ENCODE results near the gene ADAMTSL3. TPM values are rescaled to one million over a fixed set of nuclear protein-coding genes. Genes with fewer than 3 reads are reported as not detected.

The ADAMTSL3 gene
- total and polyA plus RNA-seq, 3 experiments from 2014 or later = not detected

GRCh38 chr15:83713242-83713641, 59.3 kb downstream of the ADAMTSL3 start:
- no peak overlapping the region for H3K27ac Mint-ChIP-seq
- H3K27me3 Mint-ChIP-seq = peaks cover 4 to 6% of the 10 kb centered on the region in 2 donors
- H3K4me3 Mint-ChIP-seq = no peak overlapping the region
- no peaks in the 10 kb centered on the region for H3K4me1 Mint-ChIP-seq
- no peaks in the 10 kb centered on the region for H3K36me3 Mint-ChIP-seq
- no peak for DNase-seq
- no peaks in the 10 kb centered on the region for H3K36me3 ChIP-seq (ENCODE audit: insufficient read depth, low read length)
- H3K4me1 ChIP-seq (ENCODE audit: insufficient read depth, low read length) = no peaks in the 10 kb centered on the region
- CTCF ChIA-PET = no interaction called here
- no peak overlapping the region for H3K27ac ChIP-seq (ENCODE audit: low read depth, low read length)
- no peak overlapping the region for H3K4me3 ChIP-seq (ENCODE audit: low read length)
- H3K9me3 Mint-ChIP-seq = peaks cover 0 to 4% (median 0%) of the 10 kb centered on the region in 5 donors
- H3K27me3 ChIP-seq (ENCODE audit: insufficient read depth, low read length, poor library complexity, severe bottlenecking) = no peaks in the 10 kb centered on the region
- H3K9me3 ChIP-seq (ENCODE audit: low read length) = no peaks in the 10 kb centered on the region
- POLR2A ChIA-PET = no interaction called here

DNA sequence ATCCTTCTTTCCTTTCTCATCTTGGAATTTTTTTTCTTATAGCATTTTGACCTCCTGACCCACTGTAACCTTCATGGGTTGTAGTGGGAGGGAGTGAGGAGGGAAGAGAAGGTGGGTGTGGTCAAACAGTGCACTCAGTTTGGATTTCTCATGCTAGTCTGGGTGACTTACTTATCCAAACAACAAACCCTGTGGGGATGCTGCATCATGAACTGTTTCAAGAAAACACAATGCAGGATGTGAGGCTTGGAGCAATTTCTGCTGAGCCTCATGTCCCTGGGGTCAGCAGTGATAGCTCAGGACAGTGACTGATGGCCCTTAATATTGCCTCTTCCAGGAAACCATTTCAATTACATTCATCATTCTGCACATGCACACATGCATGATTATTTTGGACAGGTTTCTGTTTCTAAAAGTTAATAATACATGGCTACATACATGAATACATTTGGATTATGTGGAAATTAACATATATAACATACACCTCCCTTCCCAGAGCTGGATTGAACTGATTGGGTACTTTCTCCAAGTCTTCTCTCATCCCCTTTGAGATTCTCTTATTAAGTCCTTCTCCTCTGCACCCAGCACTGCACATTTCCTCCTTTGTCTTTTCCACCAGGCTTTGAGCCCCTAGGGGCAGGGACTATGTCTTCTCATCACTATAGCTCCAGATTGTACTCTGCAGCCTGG, 61.2 kb downstream of the ADAMTSL3 start:
- H3K4me1 Mint-ChIP-seq = no peaks in the 10 kb centered on the region
- no peak overlapping the region for H3K27ac ChIP-seq (ENCODE audit: low read depth, low read length)
- CTCF ChIA-PET = no interaction called here
- H3K9me3 Mint-ChIP-seq = peaks cover 0 to 4% (median 0%) of the 10 kb centered on the region in 5 donors
- no peak for DNase-seq
- H3K27ac Mint-ChIP-seq = no peak overlapping the region
- no peaks in the 10 kb centered on the region for H3K9me3 ChIP-seq (ENCODE audit: low read length)
- H3K27me3 ChIP-seq (ENCODE audit: insufficient read depth, low read length, poor library complexity, severe bottlenecking) = no peaks in the 10 kb centered on the region
- POLR2A ChIA-PET = no interaction called here
- H3K4me1 ChIP-seq (ENCODE audit: insufficient read depth, low read length) = no peaks in the 10 kb centered on the region
- no peak overlapping the region for H3K4me3 Mint-ChIP-seq
- no peak overlapping the region for H3K4me3 ChIP-seq (ENCODE audit: low read length)
- no peaks in the 10 kb centered on the region for H3K36me3 Mint-ChIP-seq
- peaks cover 4 to 9% of the 10 kb centered on the region in 2 donors for H3K27me3 Mint-ChIP-seq
- no peaks in the 10 kb centered on the region for H3K36me3 ChIP-seq (ENCODE audit: insufficient read depth, low read length)

GRCh38 chr15:83716605-83717004, 62.7 kb downstream of the ADAMTSL3 start:
- Mint-ChIP-seq H3K4me3 (no peak overlapping the region), H3K36me3 (no peaks in the 10 kb centered on the region), H3K9me3 (peaks cover 0 to 4% (median 0%) of the 10 kb centered on the region in 5 donors), H3K4me1 (no peaks in the 10 kb centered on the region), H3K27me3 (peaks cover 4 to 9% of the 10 kb centered on the region in 2 donors), H3K27ac (no peak overlapping the region)
- ChIA-PET CTCF (no interaction called here), POLR2A (no interaction called here)
- no peaks in the 10 kb centered on the region for H3K9me3 ChIP-seq (ENCODE audit: low read length)
- no peak overlapping the region for H3K27ac ChIP-seq (ENCODE audit: low read depth, low read length)
- DNase-seq = no peak
- no peaks in the 10 kb centered on the region for H3K27me3 ChIP-seq (ENCODE audit: insufficient read depth, low read length, poor library complexity, severe bottlenecking)
- H3K36me3 ChIP-seq (ENCODE audit: insufficient read depth, low read length) = no peaks in the 10 kb centered on the region
- no peaks in the 10 kb centered on the region for H3K4me1 ChIP-seq (ENCODE audit: insufficient read depth, low read length)
- no peak overlapping the region for H3K4me3 ChIP-seq (ENCODE audit: low read length)

GRCh38 chr15:83717010-83717409, 63.1 kb downstream of the ADAMTSL3 start:
- POLR2A ChIA-PET = no interaction called here
- H3K27me3 Mint-ChIP-seq = peaks cover 4 to 9% of the 10 kb centered on the region in 2 donors
- H3K9me3 Mint-ChIP-seq = peaks cover 0 to 4% (median 0%) of the 10 kb centered on the region in 5 donors
- Histone ChIP-seq H3K27ac (ENCODE audit: low read depth, low read length) (no peak overlapping the region), H3K9me3 (ENCODE audit: low read length) (no peaks in the 10 kb centered on the region), H3K4me3 (ENCODE audit: low read length) (no peak overlapping the region), H3K27me3 (ENCODE audit: insufficient read depth, low read length, poor library complexity, severe bottlenecking) (no peaks in the 10 kb centered on the region), H3K36me3 (ENCODE audit: insufficient read depth, low read length) (no peaks in the 10 kb centered on the region), H3K4me1 (ENCODE audit: insufficient read depth, low read length) (no peaks in the 10 kb centered on the region)
- no peaks in the 10 kb centered on the region for H3K36me3 Mint-ChIP-seq
- H3K4me3 Mint-ChIP-seq = no peak overlapping the region
- no peak for DNase-seq
- H3K4me1 Mint-ChIP-seq = no peaks in the 10 kb centered on the region
- CTCF ChIA-PET = no interaction called here
- no peak overlapping the region for H3K27ac Mint-ChIP-seq

DNA sequence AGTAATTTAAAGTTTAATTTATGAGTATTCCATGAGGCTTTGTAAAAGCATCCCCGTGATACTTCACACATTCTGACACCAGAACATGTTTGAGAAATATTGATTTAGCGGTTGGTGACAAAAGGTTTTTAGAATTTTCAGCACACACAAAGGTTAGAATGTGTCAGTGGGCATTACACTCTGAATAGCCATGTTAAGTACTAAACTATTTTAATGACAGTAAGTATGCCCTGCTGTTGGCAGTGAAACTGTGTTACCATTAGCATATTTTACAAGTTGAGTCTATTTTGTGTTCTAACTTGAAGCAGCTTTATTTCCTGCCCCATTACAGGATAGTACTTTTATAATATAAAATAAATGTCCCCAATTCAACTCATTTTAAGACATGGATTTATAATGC, 66.5 kb downstream of the ADAMTSL3 start:
- H3K27ac Mint-ChIP-seq = no peak overlapping the region
- ChIA-PET POLR2A (no interaction called here), CTCF (no interaction called here)
- no peaks in the 10 kb centered on the region for H3K27me3 ChIP-seq (ENCODE audit: insufficient read depth, low read length, poor library complexity, severe bottlenecking)
- no peaks in the 10 kb centered on the region for H3K36me3 ChIP-seq (ENCODE audit: insufficient read depth, low read length)
- H3K27ac ChIP-seq (ENCODE audit: low read depth, low read length) = no peak overlapping the region
- no peak for DNase-seq
- peaks cover 4 to 9% of the 10 kb centered on the region in 2 donors for H3K27me3 Mint-ChIP-seq
- no peaks in the 10 kb centered on the region for H3K4me1 Mint-ChIP-seq
- H3K4me3 ChIP-seq (ENCODE audit: low read length) = no peak overlapping the region
- H3K4me1 ChIP-seq (ENCODE audit: insufficient read depth, low read length) = no peaks in the 10 kb centered on the region
- H3K36me3 Mint-ChIP-seq = no peaks in the 10 kb centered on the region
- no peak overlapping the region for H3K4me3 Mint-ChIP-seq
- H3K9me3 Mint-ChIP-seq = peaks cover 0 to 4% (median 0%) of the 10 kb centered on the region in 5 donors
- H3K9me3 ChIP-seq (ENCODE audit: low read length) = no peaks in the 10 kb centered on the region

GRCh38 chr15:83721031-83721430, 67.1 kb downstream of the ADAMTSL3 start:
- H3K27ac Mint-ChIP-seq = no peak overlapping the region
- no peak for DNase-seq
- H3K9me3 Mint-ChIP-seq = peaks cover 0 to 2% (median 0%) of the 10 kb centered on the region in 5 donors
- H3K36me3 ChIP-seq (ENCODE audit: insufficient read depth, low read length) = no peaks in the 10 kb centered on the region
- CTCF ChIA-PET = no interaction called here
- H3K9me3 ChIP-seq (ENCODE audit: low read length) = no peaks in the 10 kb centered on the region
- no peak overlapping the region for H3K27ac ChIP-seq (ENCODE audit: low read depth, low read length)
- H3K36me3 Mint-ChIP-seq = no peaks in the 10 kb centered on the region
- H3K4me3 ChIP-seq (ENCODE audit: low read length) = no peak overlapping the region
- H3K27me3 ChIP-seq (ENCODE audit: insufficient read depth, low read length, poor library complexity, severe bottlenecking) = no peaks in the 10 kb centered on the region
- H3K4me1 ChIP-seq (ENCODE audit: insufficient read depth, low read length) = no peaks in the 10 kb centered on the region
- H3K27me3 Mint-ChIP-seq = peaks cover 4 to 9% of the 10 kb centered on the region in 2 donors
- H3K4me3 Mint-ChIP-seq = no peak overlapping the region
- H3K4me1 Mint-ChIP-seq = no peaks in the 10 kb centered on the region
- POLR2A ChIA-PET = no interaction called here

DNA sequence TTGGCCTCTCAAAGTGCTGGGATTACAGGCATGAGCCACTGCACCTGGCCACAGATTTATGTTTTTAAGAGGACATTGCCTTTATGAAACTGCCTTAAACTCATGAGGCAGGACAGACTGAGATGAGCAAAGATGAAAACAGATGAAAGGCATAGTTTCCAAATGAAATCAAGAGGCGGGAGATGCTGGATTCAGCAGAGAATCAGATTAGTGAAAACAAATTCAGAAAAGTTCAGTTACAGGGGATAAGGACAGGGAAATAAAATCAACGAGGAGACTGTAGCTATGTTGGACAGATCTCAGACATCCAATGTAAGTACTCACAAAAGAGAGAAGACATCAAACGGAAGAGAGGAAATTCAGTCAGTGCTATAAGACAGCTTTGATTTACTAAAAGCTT, 68.1 kb downstream of the ADAMTSL3 start:
- ChIA-PET CTCF (no interaction called here), POLR2A (no interaction called here)
- Mint-ChIP-seq H3K27ac (no peak overlapping the region), H3K4me3 (no peak overlapping the region), H3K36me3 (no peaks in the 10 kb centered on the region), H3K27me3 (peaks cover 4 to 9% of the 10 kb centered on the region in 2 donors), H3K9me3 (peaks cover 0 to 6% (median 2%) of the 10 kb centered on the region in 5 donors), H3K4me1 (no peaks in the 10 kb centered on the region)
- no peaks in the 10 kb centered on the region for H3K4me1 ChIP-seq (ENCODE audit: insufficient read depth, low read length)
- H3K4me3 ChIP-seq (ENCODE audit: low read length) = no peak overlapping the region
- H3K36me3 ChIP-seq (ENCODE audit: insufficient read depth, low read length) = no peaks in the 10 kb centered on the region
- H3K9me3 ChIP-seq (ENCODE audit: low read length) = no peaks in the 10 kb centered on the region
- no peaks in the 10 kb centered on the region for H3K27me3 ChIP-seq (ENCODE audit: insufficient read depth, low read length, poor library complexity, severe bottlenecking)
- DNase-seq = no peak
- no peak overlapping the region for H3K27ac ChIP-seq (ENCODE audit: low read depth, low read length)

GRCh38 chr15:83723216-83723615, 69.3 kb downstream of the ADAMTSL3 start:
- H3K4me1 Mint-ChIP-seq = no peaks in the 10 kb centered on the region
- peaks cover 0 to 13% (median 2%) of the 10 kb centered on the region in 5 donors for H3K9me3 Mint-ChIP-seq

More at GRCh38 chr15:83723216-83723615, 69.3 kb downstream of the ADAMTSL3 start:
- no peak overlapping the region for H3K27ac Mint-ChIP-seq
- ChIA-PET CTCF (no interaction called here), POLR2A (no interaction called here)
- Histone ChIP-seq H3K27me3 (ENCODE audit: insufficient read depth, low read length, poor library complexity, severe bottlenecking) (no peaks in the 10 kb centered on the region), H3K4me1 (ENCODE audit: insufficient read depth, low read length) (no peaks in the 10 kb centered on the region), H3K36me3 (ENCODE audit: insufficient read depth, low read length) (no peaks in the 10 kb centered on the region), H3K4me3 (ENCODE audit: low read length) (no peak overlapping the region), H3K9me3 (ENCODE audit: low read length) (no peaks in the 10 kb centered on the region), H3K27ac (ENCODE audit: low read depth, low read length) (no peak overlapping the region)
- H3K4me3 Mint-ChIP-seq = no peak overlapping the region
- no peak for DNase-seq
- H3K36me3 Mint-ChIP-seq = no peaks in the 10 kb centered on the region
- H3K27me3 Mint-ChIP-seq = peaks cover 2 to 3% of the 10 kb centered on the region in 2 donors
